ENCODE measurements around the gene CNTN2.
A peak's percentile ranks its signal among the peaks of the same experiment; 100 is the strongest.

CNTN2 gene

GRCh38 chr1:205053296-205053695, 10.3 kb downstream of the CNTN2 start:
- no peak for DNase-seq

- DNase-seq = no peak
These were observed 11.0 kb downstream of the CNTN2 start for GRCh38 chr1:205054013-205054412.

GRCh38 chr1:205056188-205056611, 13.2 kb downstream of the CNTN2 start:
- no peak for DNase-seq

GRCh38 chr1:205056956-205057568, 14.1 kb downstream of the CNTN2 start:
- no peak for DNase-seq

GRCh38 chr1:205057808-205058575, 15.0 kb downstream of the CNTN2 start:
- DNase-seq = no peak

- no peak for DNase-seq
These were observed 15.8 kb downstream of the CNTN2 start for GRCh38 chr1:205058853-205059252.

- no peak for DNase-seq
These were observed 16.6 kb downstream of the CNTN2 start for GRCh38 chr1:205059660-205060059.

GRCh38 chr1:205060746-205061145, 17.7 kb downstream of the CNTN2 start:
- DNase-seq = no peak

GRCh38 chr1:205061227-205061626, 18.2 kb downstream of the CNTN2 start:
- no peak for DNase-seq

- DNase-seq = peak; percentile 82
These were observed 18.7 kb downstream of the CNTN2 start for GRCh38 chr1:205061665-205062069.

- no peak for DNase-seq
These were observed 19.3 kb downstream of the CNTN2 start for GRCh38 chr1:205062319-205062718.

- no peak for DNase-seq
These were observed 19.9 kb downstream of the CNTN2 start for GRCh38 chr1:205062895-205063294.

- no peak for DNase-seq
These were observed 21.3 kb downstream of the CNTN2 start for GRCh38 chr1:205064301-205064700.

- DNase-seq = no peak
These were observed 21.8 kb downstream of the CNTN2 start for GRCh38 chr1:205064741-205065316.

- DNase-seq = no peak
These were observed 22.7 kb downstream of the CNTN2 start for GRCh38 chr1:205065666-205066065.

- no peak for DNase-seq
These were observed 23.3 kb downstream of the CNTN2 start for GRCh38 chr1:205066141-205066818.

- no peak for DNase-seq
These were observed 24.0 kb downstream of the CNTN2 start for GRCh38 chr1:205067031-205067430.

- no peak for DNase-seq
These were observed 25.0 kb downstream of the CNTN2 start for GRCh38 chr1:205068001-205068400.

GRCh38 chr1:205068457-205069040, 25.5 kb downstream of the CNTN2 start:
- DNase-seq = no peak

GRCh38 chr1:205069371-205070125, 26.5 kb downstream of the CNTN2 start:
- no peak for DNase-seq

GRCh38 chr1:205071028-205071409, 28.0 kb downstream of the CNTN2 start:
- DNase-seq = no peak

- no peak for DNase-seq
These were observed 28.8 kb downstream of the CNTN2 start for GRCh38 chr1:205071801-205072200.

Measured in right kidney (tissue), 1 donor.